ENCODE measurements around the gene TTC39A.

TTC39A gene

DNA sequence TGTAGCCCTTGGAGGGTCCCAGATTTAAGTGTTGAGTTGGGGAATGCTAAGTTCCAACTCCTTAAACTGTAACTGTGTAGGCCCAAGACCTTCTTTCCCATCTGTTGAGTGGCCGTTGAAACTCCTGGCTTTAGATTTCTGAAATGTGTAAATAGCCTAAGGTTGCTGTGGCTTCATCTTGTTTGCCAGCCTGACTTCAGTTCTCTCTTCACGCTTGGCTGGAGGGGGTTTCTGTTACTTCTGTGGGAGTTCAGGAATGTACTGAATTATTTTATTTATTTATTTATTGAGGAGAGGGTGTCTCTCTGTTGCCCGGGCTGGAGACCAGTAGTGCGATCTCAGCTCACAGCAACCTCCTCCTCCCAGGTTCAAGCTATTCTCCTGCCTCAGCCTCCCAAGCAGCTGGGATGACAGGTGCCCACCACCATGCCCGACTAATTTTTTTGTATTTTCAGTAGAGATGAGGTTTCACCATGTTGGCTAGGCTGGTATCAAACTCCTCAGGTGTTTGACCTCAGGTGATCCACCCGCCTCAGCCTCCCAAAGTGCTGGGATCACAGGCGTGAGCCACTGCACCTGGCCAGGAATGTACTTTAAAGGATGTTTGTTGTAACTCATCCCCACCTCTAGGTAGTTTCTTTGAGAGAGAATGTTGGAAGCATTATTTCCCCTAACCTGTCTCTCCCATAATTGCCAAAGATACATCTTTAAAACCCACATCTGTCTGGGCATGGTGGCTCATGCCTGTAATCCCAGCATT lies 5.9 kb downstream of the TTC39A start:
- H3K4me3 ChIP-seq (ENCODE audit: low read length), result no peak overlapping the region
- TF ChIP-seq, protein P1, sequence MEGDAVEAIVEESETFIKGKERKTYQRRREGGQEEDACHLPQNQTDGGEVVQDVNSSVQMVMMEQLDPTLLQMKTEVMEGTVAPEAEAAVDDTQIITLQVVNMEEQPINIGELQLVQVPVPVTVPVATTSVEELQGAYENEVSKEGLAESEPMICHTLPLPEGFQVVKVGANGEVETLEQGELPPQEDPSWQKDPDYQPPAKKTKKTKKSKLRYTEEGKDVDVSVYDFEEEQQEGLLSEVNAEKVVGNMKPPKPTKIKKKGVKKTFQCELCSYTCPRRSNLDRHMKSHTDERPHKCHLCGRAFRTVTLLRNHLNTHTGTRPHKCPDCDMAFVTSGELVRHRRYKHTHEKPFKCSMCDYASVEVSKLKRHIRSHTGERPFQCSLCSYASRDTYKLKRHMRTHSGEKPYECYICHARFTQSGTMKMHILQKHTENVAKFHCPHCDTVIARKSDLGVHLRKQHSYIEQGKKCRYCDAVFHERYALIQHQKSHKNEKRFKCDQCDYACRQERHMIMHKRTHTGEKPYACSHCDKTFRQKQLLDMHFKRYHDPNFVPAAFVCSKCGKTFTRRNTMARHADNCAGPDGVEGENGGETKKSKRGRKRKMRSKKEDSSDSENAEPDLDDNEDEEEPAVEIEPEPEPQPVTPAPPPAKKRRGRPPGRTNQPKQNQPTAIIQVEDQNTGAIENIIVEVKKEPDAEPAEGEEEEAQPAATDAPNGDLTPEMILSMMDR (conservative IDR thresholded peaks at IDR 0.05; ENCODE audit: low read depth, low read length), result no peak
- DNase-seq (ENCODE audit: low read depth), result no peak

DNA sequence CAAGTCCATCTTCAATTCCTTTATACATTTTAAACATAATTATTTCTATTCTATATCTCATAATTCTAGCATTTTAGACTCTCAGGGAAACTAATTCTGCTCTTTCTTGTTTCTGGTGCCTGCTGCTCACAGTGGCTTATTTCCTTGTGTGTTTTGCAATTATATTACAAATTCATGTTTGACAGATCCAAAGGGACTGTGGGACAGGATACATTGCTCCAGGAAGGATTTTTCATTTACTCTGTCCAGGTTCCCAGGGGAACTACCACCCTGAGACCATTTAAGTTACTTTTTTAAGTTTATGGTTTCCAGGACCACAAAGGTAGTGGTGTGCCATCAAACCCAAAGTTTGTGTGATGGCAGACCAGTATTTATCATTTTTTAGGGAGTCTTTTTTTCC lies 6.6 kb downstream of the TTC39A start:
- no peak for DNase-seq (ENCODE audit: low read depth)
- H3K4me3 ChIP-seq (ENCODE audit: low read length), result no peak overlapping the region
- TF ChIP-seq, protein P1 (conservative IDR thresholded peaks at IDR 0.05; ENCODE audit: low read depth, low read length), result no peak

DNA sequence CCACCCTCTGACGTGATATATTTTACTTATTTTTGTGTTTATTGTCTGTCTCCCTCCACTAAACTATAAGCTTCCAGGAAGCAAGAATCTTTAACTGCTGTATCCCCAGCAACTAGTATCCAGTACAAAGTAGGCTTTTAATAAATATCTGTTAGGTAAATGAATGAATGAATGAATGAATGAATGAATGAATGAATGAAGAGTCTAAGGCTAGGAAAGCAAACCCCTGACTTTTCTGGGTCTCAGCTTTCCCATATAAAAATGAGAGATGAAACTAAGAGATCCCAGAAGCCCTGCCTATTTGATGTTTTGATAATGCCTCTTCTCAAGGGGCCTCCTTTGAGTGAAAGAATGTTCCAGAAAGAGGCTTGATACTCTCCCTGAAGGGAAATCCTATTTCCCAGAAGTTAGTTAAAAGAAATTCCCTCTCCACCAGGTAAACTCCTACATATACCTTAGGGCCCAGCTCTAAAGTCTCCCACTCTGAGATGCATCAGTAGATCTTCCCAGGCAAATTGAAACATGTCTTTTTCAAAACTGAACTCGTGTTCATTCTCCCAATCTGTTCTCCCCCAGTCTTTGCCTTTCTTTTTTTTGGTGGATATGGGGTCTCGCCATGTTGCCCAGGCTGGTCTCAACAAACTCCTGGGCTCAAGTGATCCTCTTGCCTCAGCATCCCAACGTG lies 7.8 kb downstream of the TTC39A start:
- TF ChIP-seq, protein P1 (conservative IDR thresholded peaks at IDR 0.05; ENCODE audit: low read depth, low read length), result no peak
- no peak for DNase-seq (ENCODE audit: low read depth)
- H3K4me3 ChIP-seq (ENCODE audit: low read length), result no peak overlapping the region

DNA sequence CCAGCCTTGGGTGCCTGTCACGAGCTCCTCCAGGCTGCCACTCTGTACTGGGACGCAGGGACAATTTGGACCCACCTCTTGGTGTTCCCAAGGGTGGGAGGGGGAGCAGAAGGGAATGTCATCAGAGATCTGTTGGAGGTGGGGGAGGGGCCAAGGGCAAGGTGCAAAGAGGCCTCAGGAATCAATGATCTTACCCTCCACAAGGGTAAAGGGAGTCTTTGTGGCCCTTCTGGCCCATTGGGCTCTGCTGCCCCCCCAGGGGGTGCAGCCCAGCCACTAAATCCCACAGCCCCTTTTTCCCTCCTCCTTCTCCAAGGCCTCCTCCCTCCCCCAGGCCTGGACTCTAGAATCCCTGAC lies 8.5 kb downstream of the TTC39A start:
- no peak for DNase-seq (ENCODE audit: low read depth)
- TF ChIP-seq, protein P1 (conservative IDR thresholded peaks at IDR 0.05; ENCODE audit: low read depth, low read length), result no peak

DNA sequence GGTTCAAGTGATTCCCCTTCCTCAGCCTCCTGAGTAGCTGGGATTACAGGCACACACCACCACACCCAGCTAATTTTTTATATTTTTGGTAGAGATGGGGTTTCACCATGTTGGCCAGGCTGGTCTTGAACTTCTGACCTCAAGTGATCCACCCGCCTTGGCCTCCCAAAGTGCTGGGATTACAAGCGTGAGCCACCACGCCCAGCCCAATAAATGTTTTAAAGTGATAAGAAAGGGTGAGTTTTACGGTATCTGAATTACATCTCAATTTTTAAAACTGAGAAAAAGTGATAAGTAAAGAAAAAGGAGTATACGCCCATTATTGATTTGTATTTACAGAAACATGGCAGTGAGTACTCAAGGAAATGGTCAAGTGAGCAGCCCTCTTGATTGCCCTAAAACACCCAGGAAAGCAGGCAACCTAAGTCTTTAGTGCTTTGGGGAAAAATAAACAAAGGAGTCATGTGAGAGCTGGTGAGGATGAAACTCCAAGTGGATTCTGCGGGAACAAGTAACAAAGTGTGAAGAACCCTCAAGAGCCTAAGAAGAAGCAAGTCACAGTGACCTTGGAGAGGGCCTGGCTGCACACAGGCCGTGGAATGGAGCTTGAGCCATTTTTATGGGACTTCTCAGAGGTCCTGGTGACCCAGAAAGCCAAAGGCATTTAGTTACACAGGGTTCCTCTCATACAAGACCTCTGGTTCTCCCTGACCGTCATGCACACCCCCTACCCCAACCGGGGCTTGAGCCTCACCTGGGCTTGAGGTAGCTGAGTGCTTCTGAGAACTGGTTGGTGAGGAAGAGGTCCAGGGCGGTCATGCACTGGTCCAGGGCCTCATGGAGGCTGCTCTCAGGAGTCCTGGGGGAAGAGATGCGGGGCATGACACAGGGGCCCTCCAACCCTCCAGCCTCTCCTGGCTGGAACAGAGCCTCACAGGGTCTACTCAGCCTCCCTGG lies 9.1 kb downstream of the TTC39A start:
- no peak for DNase-seq (ENCODE audit: low read depth)
- TF ChIP-seq, protein P1 (conservative IDR thresholded peaks at IDR 0.05; ENCODE audit: low read depth, low read length), result no peak
- H3K4me3 ChIP-seq (ENCODE audit: low read length), result no peak overlapping the region

More for the DNA sequence above, 8.5 kb downstream of the TTC39A start:
- H3K4me3 ChIP-seq (ENCODE audit: low read length), result no peak overlapping the region

DNA sequence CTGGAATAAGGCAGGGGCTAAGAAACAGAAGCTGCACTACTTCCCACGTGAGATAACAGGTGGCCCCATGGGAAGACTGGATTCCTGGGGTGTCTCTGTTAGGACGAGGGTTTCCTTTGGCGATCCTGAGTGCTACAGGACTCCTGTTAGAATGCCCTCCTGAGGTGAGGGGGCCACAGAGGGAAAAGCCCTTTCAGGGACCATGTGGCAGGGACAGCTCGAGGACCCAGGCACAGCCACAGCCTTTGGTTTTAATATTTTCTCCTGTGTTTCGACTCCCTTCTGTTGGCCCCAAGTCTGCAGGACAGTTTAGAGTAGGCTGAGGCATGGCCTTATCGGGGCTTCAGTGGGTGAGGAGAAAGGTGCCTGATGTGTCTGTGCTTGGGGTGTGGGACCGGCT lies 12.6 kb downstream of the TTC39A start:
- no peak for DNase-seq (ENCODE audit: low read depth)
- TF ChIP-seq, protein P1 (conservative IDR thresholded peaks at IDR 0.05; ENCODE audit: low read depth, low read length), result no peak
- H3K4me3 ChIP-seq (ENCODE audit: low read length), result no peak overlapping the region

Data from retinal pigment epithelial cell (primary cell).